Prostate gland (tissue), 2 donors: ENCODE data around the gene MAML2. TPM values are rescaled to one million over a fixed set of nuclear protein-coding genes. Genes with fewer than 3 reads are reported as not detected.
A peak's percentile ranks its signal among the peaks of the same experiment; 100 is the strongest.
"Not testable (repeated sequence)": the region's sequence is repeated elsewhere in the genome, so short reads cannot be mapped to it uniquely, and the experiment has no call there.

Experiments used
- DNase-seq: peaks from one replicate; pipeline ENCODE4 v3.0.0-alpha.2; 2019; ENCODE audit warnings: low spot score
- H3K27ac ChIP-seq, 2 donors: fragments of 200-600 bp; sonication (generic); 2 replicates each; pipeline ENCODE4 v1.5.1; 2017 to 2019
- H3K27me3 ChIP-seq: fragments of 200-600 bp; sonication (generic); replicated peaks from 2 replicates; pipeline ENCODE4 v1.5.1; 2019; ENCODE audit not compliant: insufficient read depth
- H3K36me3 ChIP-seq, 2 donors: fragments of 200-600 bp; sonication (generic); 1 replicate in 1 of 2; 2 replicates in 1 of 2; pipeline versions ENCODE4 v1.5.1 to v1.8.1; 2017 to 2019
- H3K4me1 ChIP-seq: fragments of 200-600 bp; sonication (generic); replicated peaks from 2 replicates; pipeline ENCODE4 v1.5.1; 2019
- H3K4me3 ChIP-seq, 2 donors: fragments of 200-600 bp; sonication (generic); 2 replicates each; pipeline ENCODE4 v1.5.1; 2017 to 2019
- H3K9me3 ChIP-seq: fragments of 200-600 bp; sonication (generic); 2 replicates; pipeline ENCODE4 v1.5.1; 2017
- POLR2A ChIP-seq: fragments of 450-650 bp; IDR thresholded peaks from one replicate; pipeline ENCODE4 v1.6.1; 2016; ENCODE audit warnings: antibody characterized with exemption, mild to moderate bottlenecking
- POLR2AphosphoS5 ChIP-seq: sonication (generic); formaldehyde crosslinking; IDR thresholded peaks from one replicate; pipeline ENCODE4 v1.6.1; 2017; ENCODE audit warnings: antibody characterized with exemption
- whole genome bisulfite sequencing: methylation state at CpG from one replicate; pipeline ENCODE4 v1.1.5; 2018; 5-methylcytosine and 5-hydroxymethylcytosine counted together
- intact Hi-C: fragments of 100-400 bp; cut with DNase I; formaldehyde crosslinking; loops from one replicate; pipeline ENCODE4 v1.14.2; 2022
- total RNA-seq, 2 donors: library from RNA; depleted of rRNA; stranded (reverse); fragments of >200 nt; gene quantifications; one replicate each; pipeline ENCODE4 v1.1.0, GENCODE V29; 2016
- TF ChIP-seq, protein P1 (sequence below), 4 experiments: fragments of 200-600 bp in 2 of 4; fragments of 450-650 bp in 2 of 4; sonication (generic) in 2 of 4; IDR thresholded peaks; 1 replicate in 3 of 4; 2 replicates in 1 of 4; pipeline ENCODE4 v1.5.1; 2016 to 2019; ENCODE audit warnings: antibody characterized with exemption in 4 of 4, mild to moderate bottlenecking in 2 of 4, moderate library complexity in 2 of 4

The MAML2 gene
- total RNA-seq, 2 donors from 2014 or later, result 28.9 to 30.4 TPM

- Histone ChIP-seq H3K4me1 (no peaks in the 10 kb centered on the region), H3K27me3 (no peaks in the 10 kb centered on the region), H3K4me3 (no peak overlapping the region), H3K9me3 (no peaks in the 10 kb centered on the region), H3K27ac (peak overlapping the region in 1 of 2 donors; percentile 8), H3K36me3 (no peaks in the 10 kb centered on the region)
- intact Hi-C loops, result no loop called here
- no peak for TF ChIP-seq POLR2A
- TF ChIP-seq, protein P1, sequence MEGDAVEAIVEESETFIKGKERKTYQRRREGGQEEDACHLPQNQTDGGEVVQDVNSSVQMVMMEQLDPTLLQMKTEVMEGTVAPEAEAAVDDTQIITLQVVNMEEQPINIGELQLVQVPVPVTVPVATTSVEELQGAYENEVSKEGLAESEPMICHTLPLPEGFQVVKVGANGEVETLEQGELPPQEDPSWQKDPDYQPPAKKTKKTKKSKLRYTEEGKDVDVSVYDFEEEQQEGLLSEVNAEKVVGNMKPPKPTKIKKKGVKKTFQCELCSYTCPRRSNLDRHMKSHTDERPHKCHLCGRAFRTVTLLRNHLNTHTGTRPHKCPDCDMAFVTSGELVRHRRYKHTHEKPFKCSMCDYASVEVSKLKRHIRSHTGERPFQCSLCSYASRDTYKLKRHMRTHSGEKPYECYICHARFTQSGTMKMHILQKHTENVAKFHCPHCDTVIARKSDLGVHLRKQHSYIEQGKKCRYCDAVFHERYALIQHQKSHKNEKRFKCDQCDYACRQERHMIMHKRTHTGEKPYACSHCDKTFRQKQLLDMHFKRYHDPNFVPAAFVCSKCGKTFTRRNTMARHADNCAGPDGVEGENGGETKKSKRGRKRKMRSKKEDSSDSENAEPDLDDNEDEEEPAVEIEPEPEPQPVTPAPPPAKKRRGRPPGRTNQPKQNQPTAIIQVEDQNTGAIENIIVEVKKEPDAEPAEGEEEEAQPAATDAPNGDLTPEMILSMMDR (IDR thresholded peaks at IDR 0.05), result no peak
- no peak for TF ChIP-seq POLR2AphosphoS5
- 15% methylated on average over 2 of the region's 2 CpGs for whole genome bisulfite sequencing
- DNase-seq, result no peak
Measured at GRCh38 chr11:96188243-96189006, 154.6 kb downstream of the MAML2 start.

- Histone ChIP-seq H3K4me3 (no peak overlapping the region), H3K27me3 (no peaks in the 10 kb centered on the region), H3K27ac (peak overlapping the region in 1 of 2 donors; percentile 8), H3K9me3 (no peaks in the 10 kb centered on the region), H3K36me3 (no peaks in the 10 kb centered on the region), H3K4me1 (no peaks in the 10 kb centered on the region)
- TF ChIP-seq POLR2AphosphoS5 (no peak), POLR2A (no peak)
- TF ChIP-seq, protein P1 (IDR thresholded peaks at IDR 0.05), result no peak
- DNase-seq, result no peak
- 49% methylated on average over 3 of the region's 3 CpGs for WGBS
- intact Hi-C loops, result no loop called here
Measured at GRCh38 chr11:96187822-96188221, 155.2 kb downstream of the MAML2 start.

- no peak overlapping the region for H3K27ac ChIP-seq
- no peaks in the 10 kb centered on the region for H3K27me3 ChIP-seq
- intact Hi-C loops, result no loop called here
- TF ChIP-seq, protein P1 (IDR thresholded peaks at IDR 0.05), result no peak
- TF ChIP-seq POLR2A, result no peak
- TF ChIP-seq POLR2AphosphoS5, result no peak
- no peak overlapping the region for H3K4me3 ChIP-seq
- no peaks in the 10 kb centered on the region for H3K9me3 ChIP-seq
- H3K36me3 ChIP-seq, result no peaks in the 10 kb centered on the region
- no peaks in the 10 kb centered on the region for H3K4me1 ChIP-seq
- 93% methylated on average over 1 of the region's 1 CpG for WGBS
- DNase-seq, result no peak
Measured at GRCh38 chr11:96186806-96187205, 156.2 kb downstream of the MAML2 start.

GRCh38 chr11:96185220-96185768 is 157.7 kb downstream of the MAML2 start:
- Histone ChIP-seq H3K4me1 (no peaks in the 10 kb centered on the region), H3K4me3 (no peak overlapping the region), H3K36me3 (no peaks in the 10 kb centered on the region), H3K27ac (no peak overlapping the region), H3K9me3 (no peaks in the 10 kb centered on the region), H3K27me3 (no peaks in the 10 kb centered on the region)
- intact Hi-C loops, result no loop called here
- no peak for DNase-seq
- no peak for TF ChIP-seq POLR2A
- TF ChIP-seq POLR2AphosphoS5, result no peak
- TF ChIP-seq, protein P1 (IDR thresholded peaks at IDR 0.05), result no peak
- WGBS, result 87% methylated on average over 4 of the region's 4 CpGs

DNA sequence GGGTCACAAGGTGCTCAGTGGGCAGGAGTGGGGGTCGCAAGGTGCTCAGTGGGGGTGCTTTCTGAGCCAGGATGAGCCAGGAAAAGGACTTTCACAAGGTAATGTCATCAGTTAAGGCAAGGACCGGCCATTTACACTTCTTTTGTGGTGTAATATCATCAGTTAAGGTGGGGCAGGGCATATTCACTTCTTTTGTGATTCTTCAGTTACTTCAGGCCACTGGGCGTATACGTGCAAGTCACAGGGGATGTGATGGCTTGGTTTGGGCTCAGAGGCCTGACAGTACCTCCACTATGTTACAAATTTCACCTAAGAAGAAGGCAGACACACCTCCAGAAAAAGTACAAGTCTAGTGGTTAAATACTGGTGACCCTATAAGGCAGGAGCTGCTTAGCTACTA is 162.1 kb downstream of the MAML2 start:
- H3K9me3 ChIP-seq, H3K27me3 ChIP-seq, H3K36me3 ChIP-seq, H3K4me1 ChIP-seq, intact Hi-C loops, H3K27ac ChIP-seq, H3K4me3 ChIP-seq, DNase-seq: not testable (repeated sequence)
- 98% methylated on average over 4 of the region's 4 CpGs for WGBS
